Measurements from ENCODE around the gene INPP4A.

- TF ChIP-seq PPARA (CRISPR knock-in tag; IDR thresholded peaks at IDR 0.05; ENCODE audit: borderline replicate concordance) (no peak), RARB (CRISPR knock-in tag; IDR thresholded peaks at IDR 0.05) (no peak), ZC3H10 (CRISPR knock-in tag; IDR thresholded peaks at IDR 0.05) (no peak), SNAI2 (CRISPR knock-in tag; IDR thresholded peaks at IDR 0.05) (no peak), PATZ1 (CRISPR knock-in tag; IDR thresholded peaks at IDR 0.05; ENCODE audit: borderline replicate concordance) (no peak), ARNTL (CRISPR knock-in tag; IDR thresholded peaks at IDR 0.05; ENCODE audit: borderline replicate concordance, low read depth) (no peak), ZNF70 (CRISPR knock-in tag; IDR thresholded peaks at IDR 0.05) (no peak), BACH2 (CRISPR knock-in tag; IDR thresholded peaks at IDR 0.05; ENCODE audit: borderline replicate concordance) (no peak), GLIS3 (CRISPR knock-in tag; IDR thresholded peaks at IDR 0.05) (no peak), ZNF565 (CRISPR knock-in tag; conservative IDR thresholded peaks at IDR 0.05; ENCODE audit: low read depth) (no peak), ZFP3 (CRISPR knock-in tag; IDR thresholded peaks at IDR 0.05) (no peak)
- TF ChIP-seq, protein P1, sequence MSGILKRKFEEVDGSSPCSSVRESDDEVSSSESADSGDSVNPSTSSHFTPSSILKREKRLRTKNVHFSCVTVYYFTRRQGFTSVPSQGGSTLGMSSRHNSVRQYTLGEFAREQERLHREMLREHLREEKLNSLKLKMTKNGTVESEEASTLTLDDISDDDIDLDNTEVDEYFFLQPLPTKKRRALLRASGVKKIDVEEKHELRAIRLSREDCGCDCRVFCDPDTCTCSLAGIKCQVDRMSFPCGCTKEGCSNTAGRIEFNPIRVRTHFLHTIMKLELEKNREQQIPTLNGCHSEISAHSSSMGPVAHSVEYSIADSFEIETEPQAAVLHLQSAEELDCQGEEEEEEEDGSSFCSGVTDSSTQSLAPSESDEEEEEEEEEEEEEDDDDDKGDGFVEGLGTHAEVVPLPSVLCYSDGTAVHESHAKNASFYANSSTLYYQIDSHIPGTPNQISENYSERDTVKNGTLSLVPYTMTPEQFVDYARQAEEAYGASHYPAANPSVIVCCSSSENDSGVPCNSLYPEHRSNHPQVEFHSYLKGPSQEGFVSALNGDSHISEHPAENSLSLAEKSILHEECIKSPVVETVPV (CRISPR knock-in tag; IDR thresholded peaks at IDR 0.05) = no peak
- TF ChIP-seq, protein P2, sequence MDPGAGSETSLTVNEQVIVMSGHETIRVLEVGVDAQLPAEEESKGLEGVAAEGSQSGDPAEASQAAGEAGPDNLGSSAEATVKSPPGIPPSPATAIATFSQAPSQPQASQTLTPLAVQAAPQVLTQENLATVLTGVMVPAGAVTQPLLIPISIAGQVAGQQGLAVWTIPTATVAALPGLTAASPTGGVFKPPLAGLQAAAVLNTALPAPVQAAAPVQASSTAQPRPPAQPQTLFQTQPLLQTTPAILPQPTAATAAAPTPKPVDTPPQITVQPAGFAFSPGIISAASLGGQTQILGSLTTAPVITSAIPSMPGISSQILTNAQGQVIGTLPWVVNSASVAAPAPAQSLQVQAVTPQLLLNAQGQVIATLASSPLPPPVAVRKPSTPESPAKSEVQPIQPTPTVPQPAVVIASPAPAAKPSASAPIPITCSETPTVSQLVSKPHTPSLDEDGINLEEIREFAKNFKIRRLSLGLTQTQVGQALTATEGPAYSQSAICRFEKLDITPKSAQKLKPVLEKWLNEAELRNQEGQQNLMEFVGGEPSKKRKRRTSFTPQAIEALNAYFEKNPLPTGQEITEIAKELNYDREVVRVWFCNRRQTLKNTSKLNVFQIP (CRISPR knock-in tag; IDR thresholded peaks at IDR 0.05; ENCODE audit: borderline replicate concordance, low read depth) = no peak
Observed at GRCh38 chr2:98501876-98502275, 57.2 kb downstream of the INPP4A start.

Data from SK-N-SH treated with all-trans-retinoic acid at 6 μM for 48 hours (cell line).